ENCODE results near the gene CCDC69.

GRCh38 chr5:151141535-151141934, 82.4 kb downstream of the CCDC69 start:
- TF ChIP-seq CTCF (IDR thresholded peaks at IDR 0.05; ENCODE audit: low read depth, low read length) (no peak), POLR2A (IDR thresholded peaks at IDR 0.05; ENCODE audit: extremely low read depth, insufficient read length) (no peak), MYC (IDR thresholded peaks at IDR 0.05; ENCODE audit: low read depth, low read length) (no peak)
- TF ChIP-seq, protein P1, sequence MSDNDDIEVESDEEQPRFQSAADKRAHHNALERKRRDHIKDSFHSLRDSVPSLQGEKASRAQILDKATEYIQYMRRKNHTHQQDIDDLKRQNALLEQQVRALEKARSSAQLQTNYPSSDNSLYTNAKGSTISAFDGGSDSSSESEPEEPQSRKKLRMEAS (IDR thresholded peaks at IDR 0.05; ENCODE audit: low read depth, low read length) = no peak

Data from NB4 (cell line).